ENCODE results near the gene GTF2I. TPM values are rescaled to one million over a fixed set of nuclear protein-coding genes. Genes with fewer than 3 reads are reported as not detected.
A peak's percentile ranks its signal among the peaks of the same experiment; 100 is the strongest.

GTF2I gene
- total RNA-seq, 1 experiment from 2014 or later: 138 TPM

DNA sequence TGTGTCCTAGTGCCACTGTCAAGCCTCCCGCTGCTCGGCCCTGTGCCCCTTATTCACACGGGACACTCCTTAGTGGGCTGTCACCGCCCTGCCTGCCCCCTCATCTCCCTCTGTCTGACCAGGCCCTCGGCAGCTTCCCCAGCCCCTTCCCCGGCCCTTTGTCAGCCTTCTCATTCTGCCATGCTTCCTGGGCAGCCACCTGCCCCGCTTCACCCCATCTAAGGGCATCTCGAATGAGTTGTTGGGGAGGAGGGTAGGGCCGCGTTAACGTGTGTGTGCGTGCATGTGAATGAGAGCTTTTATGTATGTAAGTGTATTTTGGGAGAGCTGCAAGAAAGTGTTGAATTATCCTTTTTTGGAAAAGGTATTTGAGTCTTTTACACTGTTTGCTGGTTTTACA lies 49.7 kb downstream of the GTF2I start:
- no peaks in the 10 kb centered on the region for H3K9me3 ChIP-seq (ENCODE audit: low read length)
- TF ChIP-seq, protein P1, sequence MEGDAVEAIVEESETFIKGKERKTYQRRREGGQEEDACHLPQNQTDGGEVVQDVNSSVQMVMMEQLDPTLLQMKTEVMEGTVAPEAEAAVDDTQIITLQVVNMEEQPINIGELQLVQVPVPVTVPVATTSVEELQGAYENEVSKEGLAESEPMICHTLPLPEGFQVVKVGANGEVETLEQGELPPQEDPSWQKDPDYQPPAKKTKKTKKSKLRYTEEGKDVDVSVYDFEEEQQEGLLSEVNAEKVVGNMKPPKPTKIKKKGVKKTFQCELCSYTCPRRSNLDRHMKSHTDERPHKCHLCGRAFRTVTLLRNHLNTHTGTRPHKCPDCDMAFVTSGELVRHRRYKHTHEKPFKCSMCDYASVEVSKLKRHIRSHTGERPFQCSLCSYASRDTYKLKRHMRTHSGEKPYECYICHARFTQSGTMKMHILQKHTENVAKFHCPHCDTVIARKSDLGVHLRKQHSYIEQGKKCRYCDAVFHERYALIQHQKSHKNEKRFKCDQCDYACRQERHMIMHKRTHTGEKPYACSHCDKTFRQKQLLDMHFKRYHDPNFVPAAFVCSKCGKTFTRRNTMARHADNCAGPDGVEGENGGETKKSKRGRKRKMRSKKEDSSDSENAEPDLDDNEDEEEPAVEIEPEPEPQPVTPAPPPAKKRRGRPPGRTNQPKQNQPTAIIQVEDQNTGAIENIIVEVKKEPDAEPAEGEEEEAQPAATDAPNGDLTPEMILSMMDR (conservative IDR thresholded peaks at IDR 0.05; ENCODE audit: low read depth, low read length): no peak
- TF ChIP-seq EZH2phosphoT487 (IDR thresholded peaks at IDR 0.05; ENCODE audit: borderline replicate concordance, low read length) (no peak), EZH2 (IDR thresholded peaks at IDR 0.05; ENCODE audit: low read length, unreplicated experiment) (no peak)
- ATAC-seq (no peak), DNase-seq (no peak)
- H3K4me2 ChIP-seq (ENCODE audit: low read length): no peak overlapping the region
- intact Hi-C loops (cut with micrococcal nuclease): no loop called here
- H3K36me3 ChIP-seq (ENCODE audit: low read depth, low read length): peaks cover 72% of the 10 kb centered on the region
- no TSS peak for BruUV-seq (replicated peaks)
- H3K27ac ChIP-seq (ENCODE audit: low read length): no peak overlapping the region
- no peaks in the 10 kb centered on the region for H3K4me1 ChIP-seq (ENCODE audit: insufficient read depth, low read length)
- ChIA-PET CTCF (no interaction called here), POLR2A (ENCODE audit: unreplicated experiment) (no interaction called here)
- no peaks in the 10 kb centered on the region for H4K20me1 ChIP-seq (ENCODE audit: low read length)
- H3K9ac ChIP-seq (ENCODE audit: low read length): no peak overlapping the region
- H3K4me3 ChIP-seq (ENCODE audit: low read length): no peak overlapping the region
- no peak overlapping the region for H2AFZ ChIP-seq (ENCODE audit: low read length)
- no peaks in the 10 kb centered on the region for H3K79me2 ChIP-seq (ENCODE audit: low read length)
- H3K27me3 ChIP-seq (ENCODE audit: low read length): no peaks in the 10 kb centered on the region
- H3K9me2 ChIP-seq (replicated peaks; ENCODE audit: low read length): no peaks in the 10 kb centered on the region
- no peaks in the 10 kb centered on the region for H3F3A ChIP-seq (ENCODE audit: low read length, unreplicated experiment)

- no TSS peak for BruUV-seq (replicated peaks)
- Histone ChIP-seq H3K4me2 (ENCODE audit: low read length) (no peak overlapping the region), H3K36me3 (ENCODE audit: low read depth, low read length) (peaks cover 74% of the 10 kb centered on the region), H3K4me3 (ENCODE audit: low read length) (no peak overlapping the region), H3K79me2 (ENCODE audit: low read length) (no peaks in the 10 kb centered on the region), H3K4me1 (ENCODE audit: insufficient read depth, low read length) (no peaks in the 10 kb centered on the region; the same call in 1 of the 2 replicates), H3K27me3 (ENCODE audit: low read length) (no peaks in the 10 kb centered on the region), H2AFZ (ENCODE audit: low read length) (no peak overlapping the region), H3K27ac (ENCODE audit: low read length) (no peak overlapping the region), H3F3A (ENCODE audit: low read length, unreplicated experiment) (peaks cover 4% of the 10 kb centered on the region), H3K9me2 (replicated peaks; ENCODE audit: low read length) (no peaks in the 10 kb centered on the region), H4K20me1 (ENCODE audit: low read length) (no peaks in the 10 kb centered on the region), H3K9me3 (ENCODE audit: low read length) (no peaks in the 10 kb centered on the region), H3K9ac (ENCODE audit: low read length) (no peak overlapping the region)
- ATAC-seq (no peak), DNase-seq (no peak)
- CTCF ChIA-PET: no interaction called here
- POLR2A ChIA-PET (ENCODE audit: unreplicated experiment): no interaction called here
- TF ChIP-seq, protein P1 (conservative IDR thresholded peaks at IDR 0.05; ENCODE audit: low read depth, low read length): no peak
- TF ChIP-seq EZH2phosphoT487 (IDR thresholded peaks at IDR 0.05; ENCODE audit: borderline replicate concordance, low read length) (no peak), EZH2 (IDR thresholded peaks at IDR 0.05; ENCODE audit: low read length, unreplicated experiment) (no peak)
- intact Hi-C loops (cut with micrococcal nuclease): no loop called here
These were observed 51.2 kb downstream of the GTF2I start for GRCh38 chr7:74708569-74709275.

DNA sequence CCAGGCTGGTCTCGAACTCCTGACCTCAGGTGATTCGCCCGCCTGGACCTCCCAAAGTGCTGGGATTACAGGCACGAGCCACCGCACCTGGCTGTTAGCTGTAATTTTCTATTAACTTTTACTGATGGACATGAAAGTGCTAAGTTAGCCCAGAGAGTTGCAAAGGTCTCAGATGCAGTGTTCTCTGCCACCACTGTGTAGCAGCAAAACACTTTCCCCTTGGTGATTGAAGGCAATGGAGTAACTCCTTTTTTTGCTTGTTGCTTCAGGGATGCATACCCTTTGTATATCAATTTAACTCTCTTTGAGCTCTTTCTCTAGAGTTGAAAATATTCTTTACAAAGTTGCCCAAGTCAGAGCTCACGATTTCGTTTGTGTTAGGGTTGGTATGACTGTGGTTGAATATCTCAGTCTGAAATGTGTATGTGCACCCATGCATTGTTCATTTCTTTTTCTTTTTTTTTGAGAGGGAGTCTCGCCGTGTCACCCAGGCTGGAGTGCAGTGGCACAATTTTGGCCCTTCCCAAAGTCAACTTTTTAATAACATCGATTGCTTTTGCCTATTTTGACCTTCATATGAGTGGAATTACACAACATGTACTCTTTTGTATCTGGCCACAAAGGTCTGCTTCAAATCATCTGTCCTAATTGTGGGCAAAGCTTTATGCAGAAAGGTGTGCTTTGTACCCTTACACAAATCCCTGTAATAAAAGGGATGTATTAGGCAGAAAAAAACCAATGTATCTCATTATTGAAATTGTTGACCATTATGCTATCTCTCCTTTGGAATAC lies 52.6 kb downstream of the GTF2I start:
- Histone ChIP-seq H3K9me3 (ENCODE audit: low read length) (no peaks in the 10 kb centered on the region), H3K4me2 (ENCODE audit: low read length) (no peak overlapping the region), H4K20me1 (ENCODE audit: low read length) (no peaks in the 10 kb centered on the region), H3K4me1 (ENCODE audit: insufficient read depth, low read length) (peaks cover 8% of the 10 kb centered on the region), H2AFZ (ENCODE audit: low read length) (no peak overlapping the region), H3K36me3 (ENCODE audit: low read depth, low read length) (peaks cover 69% of the 10 kb centered on the region), H3K79me2 (ENCODE audit: low read length) (no peaks in the 10 kb centered on the region), H3K27ac (ENCODE audit: low read length) (no peak overlapping the region), H3K4me3 (ENCODE audit: low read length) (no peak overlapping the region), H3F3A (ENCODE audit: low read length, unreplicated experiment) (peaks cover 4% of the 10 kb centered on the region), H3K9ac (ENCODE audit: low read length) (no peak overlapping the region), H3K9me2 (replicated peaks; ENCODE audit: low read length) (no peaks in the 10 kb centered on the region), H3K27me3 (ENCODE audit: low read length) (no peaks in the 10 kb centered on the region)
- ATAC-seq: peak; percentile 42
- intact Hi-C loops (cut with micrococcal nuclease): no loop called here
- BruUV-seq (replicated peaks): no TSS peak
- CTCF ChIA-PET: no interaction called here
- no peak for TF ChIP-seq EZH2 (IDR thresholded peaks at IDR 0.05; ENCODE audit: low read length, unreplicated experiment)
- TF ChIP-seq, protein P1 (conservative IDR thresholded peaks at IDR 0.05; ENCODE audit: low read depth, low read length): peak; percentile 43
- DNase-seq: peak; percentile 21
- POLR2A ChIA-PET (ENCODE audit: unreplicated experiment): no interaction called here

Measured in PC-3 (cell line).